NCI-H2227 treated with DMSO at 0.1 percent for 48 hours (cell line): ENCODE data around the gene MAPKBP1.
"Not testable (repeated sequence)": the region's sequence is repeated elsewhere in the genome, so short reads cannot be mapped to it uniquely, and the experiment has no call there.

ENCODE experiments used
- DNase-seq: peaks from one replicate; lab custom pipeline; 2025; lab: John Stamatoyannopoulos, UW

Gene MAPKBP1

GRCh38 chr15:41774062-41774881 is at the start of gene MAPKBP1:
TSS of gene MAPKBP1 (plus strand) at chr15:41774484. CDS start at chr15:41775276, 792 bp downstream.
- DNase-seq: peak; percentile 93

- DNase-seq: no peak
Measured at GRCh38 chr15:41727143-41727542, 47.1 kb upstream of the MAPKBP1 start.

GRCh38 chr15:41728061-41728460 is 46.2 kb upstream of the MAPKBP1 start:
- DNase-seq: not testable (repeated sequence)

GRCh38 chr15:41730543-41730942 is 43.7 kb upstream of the MAPKBP1 start:
- no peak for DNase-seq

GRCh38 chr15:41732483-41732882 is 41.8 kb upstream of the MAPKBP1 start:
- DNase-seq: no peak

- DNase-seq: no peak
Measured at GRCh38 chr15:41734079-41734478, 40.2 kb upstream of the MAPKBP1 start.

GRCh38 chr15:41735046-41735445 is 39.2 kb upstream of the MAPKBP1 start:
- DNase-seq: no peak

GRCh38 chr15:41735492-41735891 is 38.8 kb upstream of the MAPKBP1 start:
- DNase-seq: not testable (repeated sequence)

- DNase-seq: no peak
Measured at GRCh38 chr15:41746802-41747201, 27.5 kb upstream of the MAPKBP1 start.

- no peak for DNase-seq
Measured at GRCh38 chr15:41756198-41756597, 18.1 kb upstream of the MAPKBP1 start.

GRCh38 chr15:41772720-41773331 is 1.5 kb upstream of the MAPKBP1 start:
- peak; percentile 20 for DNase-seq

GRCh38 chr15:41773332-41773728 is 954 bp upstream of the MAPKBP1 start:
- DNase-seq: no peak

GRCh38 chr15:41773729-41774061 is 589 bp upstream of the MAPKBP1 start:
- DNase-seq: no peak

- peak; percentile 41 for DNase-seq
Measured at GRCh38 chr15:41774882-41775417, 666 bp downstream of the MAPKBP1 start.

- DNase-seq: no peak
Measured at GRCh38 chr15:41775651-41776050, 1.4 kb downstream of the MAPKBP1 start.

- no peak for DNase-seq
Measured at GRCh38 chr15:41777421-41777973, 3.2 kb downstream of the MAPKBP1 start.

- DNase-seq: no peak
Measured at GRCh38 chr15:41778521-41778920, 4.2 kb downstream of the MAPKBP1 start.

GRCh38 chr15:41779662-41780157 is 5.4 kb downstream of the MAPKBP1 start:
- peak; percentile 2 for DNase-seq

- no peak for DNase-seq
Measured at GRCh38 chr15:41780266-41780665, 6.0 kb downstream of the MAPKBP1 start.

GRCh38 chr15:41780727-41781126 is 6.4 kb downstream of the MAPKBP1 start:
- no peak for DNase-seq

GRCh38 chr15:41782371-41783282 is 8.3 kb downstream of the MAPKBP1 start:
- DNase-seq: no peak

GRCh38 chr15:41783296-41783695 is 9.0 kb downstream of the MAPKBP1 start:
- no peak for DNase-seq
